ENCODE measurements around the gene ZFP57. TPM values are rescaled to one million over a fixed set of nuclear protein-coding genes. Genes with fewer than 3 reads are reported as not detected.

The ZFP57 gene
- total RNA-seq, 1 experiment from 2014 or later, result 6.4 TPM

DNA sequence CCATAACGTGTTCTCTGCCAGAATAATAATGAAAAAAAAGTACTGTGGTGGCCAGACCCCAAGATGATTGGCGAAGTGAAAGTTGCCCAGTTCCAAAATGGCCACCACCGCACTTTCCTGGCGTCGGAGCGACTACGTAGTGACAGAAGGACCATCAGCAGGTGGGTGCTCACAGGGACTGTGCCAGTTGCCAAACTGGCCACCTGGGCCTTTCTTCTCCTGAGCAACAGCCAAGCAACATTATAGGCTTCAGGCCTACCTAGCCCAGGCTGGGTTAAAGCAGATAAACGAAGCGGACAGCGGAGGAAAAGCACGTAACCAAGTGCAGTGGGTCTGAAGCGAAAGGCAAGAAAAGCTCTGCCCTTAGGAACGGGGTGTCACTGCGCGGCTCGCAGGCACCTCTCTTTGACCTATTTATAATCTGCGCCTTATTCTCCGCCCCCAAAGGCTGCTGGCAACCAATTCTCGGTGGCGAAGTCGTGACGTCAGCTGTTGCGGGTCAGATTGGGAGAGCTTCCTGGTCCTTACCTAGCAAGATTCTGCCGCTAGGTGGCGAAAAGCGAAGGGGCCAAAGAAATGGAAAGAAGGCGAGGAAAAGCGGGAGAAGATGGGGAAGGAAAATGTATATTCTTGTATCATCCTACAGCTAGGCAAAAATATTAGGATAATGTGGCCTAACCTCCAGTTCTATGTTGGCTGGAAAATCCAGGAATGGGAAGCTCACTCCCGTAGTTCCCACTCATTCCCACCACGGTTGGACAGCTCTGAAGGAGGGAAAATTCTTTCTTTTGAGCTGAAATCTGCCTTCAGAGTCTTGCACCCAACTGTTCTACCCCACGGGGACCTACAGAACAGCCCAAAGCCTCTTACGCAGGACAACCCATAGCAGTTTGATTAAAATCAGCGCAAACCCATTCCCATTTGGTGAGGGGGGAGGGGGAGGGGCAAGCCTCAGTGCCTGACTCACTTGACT, 31.0 kb downstream of the ZFP57 start:
- no peaks in the 10 kb centered on the region for H3K36me3 Mint-ChIP-seq
- H3K27me3 Mint-ChIP-seq (ENCODE audit: low read depth), result no peaks in the 10 kb centered on the region
- DNase-seq (ENCODE audit: low spot score) (peak; percentile 99), ATAC-seq (peak; percentile 89)
- POLR2A ChIA-PET, result interaction anchor here (0.9 to 2.1 kb wide), 10 partner anchors 11 to 109 kb away, joined by 3 to 20 read pairs (median 8); partner anchors contain the start of genes GABBR1 and ZFP57
- TF ChIP-seq CREM (CRISPR knock-in tag; IDR thresholded peaks at IDR 0.05), result peak; percentile 90
- TF ChIP-seq, protein P1, sequence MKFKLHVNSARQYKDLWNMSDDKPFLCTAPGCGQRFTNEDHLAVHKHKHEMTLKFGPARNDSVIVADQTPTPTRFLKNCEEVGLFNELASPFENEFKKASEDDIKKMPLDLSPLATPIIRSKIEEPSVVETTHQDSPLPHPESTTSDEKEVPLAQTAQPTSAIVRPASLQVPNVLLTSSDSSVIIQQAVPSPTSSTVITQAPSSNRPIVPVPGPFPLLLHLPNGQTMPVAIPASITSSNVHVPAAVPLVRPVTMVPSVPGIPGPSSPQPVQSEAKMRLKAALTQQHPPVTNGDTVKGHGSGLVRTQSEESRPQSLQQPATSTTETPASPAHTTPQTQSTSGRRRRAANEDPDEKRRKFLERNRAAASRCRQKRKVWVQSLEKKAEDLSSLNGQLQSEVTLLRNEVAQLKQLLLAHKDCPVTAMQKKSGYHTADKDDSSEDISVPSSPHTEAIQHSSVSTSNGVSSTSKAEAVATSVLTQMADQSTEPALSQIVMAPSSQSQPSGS (CRISPR knock-in tag; IDR thresholded peaks at IDR 0.05; ENCODE audit: borderline replicate concordance, low read depth), result no peak
- TF ChIP-seq, protein P2, sequence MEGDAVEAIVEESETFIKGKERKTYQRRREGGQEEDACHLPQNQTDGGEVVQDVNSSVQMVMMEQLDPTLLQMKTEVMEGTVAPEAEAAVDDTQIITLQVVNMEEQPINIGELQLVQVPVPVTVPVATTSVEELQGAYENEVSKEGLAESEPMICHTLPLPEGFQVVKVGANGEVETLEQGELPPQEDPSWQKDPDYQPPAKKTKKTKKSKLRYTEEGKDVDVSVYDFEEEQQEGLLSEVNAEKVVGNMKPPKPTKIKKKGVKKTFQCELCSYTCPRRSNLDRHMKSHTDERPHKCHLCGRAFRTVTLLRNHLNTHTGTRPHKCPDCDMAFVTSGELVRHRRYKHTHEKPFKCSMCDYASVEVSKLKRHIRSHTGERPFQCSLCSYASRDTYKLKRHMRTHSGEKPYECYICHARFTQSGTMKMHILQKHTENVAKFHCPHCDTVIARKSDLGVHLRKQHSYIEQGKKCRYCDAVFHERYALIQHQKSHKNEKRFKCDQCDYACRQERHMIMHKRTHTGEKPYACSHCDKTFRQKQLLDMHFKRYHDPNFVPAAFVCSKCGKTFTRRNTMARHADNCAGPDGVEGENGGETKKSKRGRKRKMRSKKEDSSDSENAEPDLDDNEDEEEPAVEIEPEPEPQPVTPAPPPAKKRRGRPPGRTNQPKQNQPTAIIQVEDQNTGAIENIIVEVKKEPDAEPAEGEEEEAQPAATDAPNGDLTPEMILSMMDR (IDR thresholded peaks at IDR 0.05), result peak; percentile 73
- TF ChIP-seq, protein P3, sequence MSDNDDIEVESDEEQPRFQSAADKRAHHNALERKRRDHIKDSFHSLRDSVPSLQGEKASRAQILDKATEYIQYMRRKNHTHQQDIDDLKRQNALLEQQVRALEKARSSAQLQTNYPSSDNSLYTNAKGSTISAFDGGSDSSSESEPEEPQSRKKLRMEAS (CRISPR knock-in tag; IDR thresholded peaks at IDR 0.05), result peak; percentile 61
- peak; percentile 40 for TF ChIP-seq NFYB (CRISPR knock-in tag; conservative IDR thresholded peaks at IDR 0.05; ENCODE audit: low read depth)
- TF ChIP-seq CREB1 (CRISPR knock-in tag; IDR thresholded peaks at IDR 0.05), result no peak
- TF ChIP-seq SP1 (CRISPR knock-in tag; conservative IDR thresholded peaks at IDR 0.05), result peak; percentile 72
- peak; percentile 34; the same call in 1 of the 2 replicates for TF ChIP-seq FOXP1 (CRISPR knock-in tag; IDR thresholded peaks at IDR 0.05; ENCODE audit: borderline replicate concordance)
- TF ChIP-seq, protein P4, sequence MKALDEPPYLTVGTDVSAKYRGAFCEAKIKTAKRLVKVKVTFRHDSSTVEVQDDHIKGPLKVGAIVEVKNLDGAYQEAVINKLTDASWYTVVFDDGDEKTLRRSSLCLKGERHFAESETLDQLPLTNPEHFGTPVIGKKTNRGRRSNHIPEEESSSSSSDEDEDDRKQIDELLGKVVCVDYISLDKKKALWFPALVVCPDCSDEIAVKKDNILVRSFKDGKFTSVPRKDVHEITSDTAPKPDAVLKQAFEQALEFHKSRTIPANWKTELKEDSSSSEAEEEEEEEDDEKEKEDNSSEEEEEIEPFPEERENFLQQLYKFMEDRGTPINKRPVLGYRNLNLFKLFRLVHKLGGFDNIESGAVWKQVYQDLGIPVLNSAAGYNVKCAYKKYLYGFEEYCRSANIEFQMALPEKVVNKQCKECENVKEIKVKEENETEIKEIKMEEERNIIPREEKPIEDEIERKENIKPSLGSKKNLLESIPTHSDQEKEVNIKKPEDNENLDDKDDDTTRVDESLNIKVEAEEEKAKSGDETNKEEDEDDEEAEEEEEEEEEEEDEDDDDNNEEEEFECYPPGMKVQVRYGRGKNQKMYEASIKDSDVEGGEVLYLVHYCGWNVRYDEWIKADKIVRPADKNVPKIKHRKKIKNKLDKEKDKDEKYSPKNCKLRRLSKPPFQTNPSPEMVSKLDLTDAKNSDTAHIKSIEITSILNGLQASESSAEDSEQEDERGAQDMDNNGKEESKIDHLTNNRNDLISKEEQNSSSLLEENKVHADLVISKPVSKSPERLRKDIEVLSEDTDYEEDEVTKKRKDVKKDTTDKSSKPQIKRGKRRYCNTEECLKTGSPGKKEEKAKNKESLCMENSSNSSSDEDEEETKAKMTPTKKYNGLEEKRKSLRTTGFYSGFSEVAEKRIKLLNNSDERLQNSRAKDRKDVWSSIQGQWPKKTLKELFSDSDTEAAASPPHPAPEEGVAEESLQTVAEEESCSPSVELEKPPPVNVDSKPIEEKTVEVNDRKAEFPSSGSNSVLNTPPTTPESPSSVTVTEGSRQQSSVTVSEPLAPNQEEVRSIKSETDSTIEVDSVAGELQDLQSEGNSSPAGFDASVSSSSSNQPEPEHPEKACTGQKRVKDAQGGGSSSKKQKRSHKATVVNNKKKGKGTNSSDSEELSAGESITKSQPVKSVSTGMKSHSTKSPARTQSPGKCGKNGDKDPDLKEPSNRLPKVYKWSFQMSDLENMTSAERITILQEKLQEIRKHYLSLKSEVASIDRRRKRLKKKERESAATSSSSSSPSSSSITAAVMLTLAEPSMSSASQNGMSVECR (CRISPR knock-in tag; IDR thresholded peaks at IDR 0.05; ENCODE audit: borderline replicate concordance), result peak; percentile 33; the same call in 1 of the 2 replicates
- no peak for TF ChIP-seq HMGA2 (CRISPR knock-in tag; IDR thresholded peaks at IDR 0.05)
- peak overlapping the region; percentile 99 for H3K27ac Mint-ChIP-seq
- CTCF ChIA-PET, result interaction anchor here (0.6 to 12.0 kb wide), 45 partner anchors 10 to 452 kb away, joined by 3 to 531 read pairs (median 5); partner anchors contain the start of genes GABBR1, MOG, OR12D3 and POLR1H
- H3K4me3 Mint-ChIP-seq, result peak overlapping the region; percentile 85
- peaks cover 36% of the 10 kb centered on the region for H3K4me1 Mint-ChIP-seq
- H3K9me3 Mint-ChIP-seq, result no peaks in the 10 kb centered on the region

DNA sequence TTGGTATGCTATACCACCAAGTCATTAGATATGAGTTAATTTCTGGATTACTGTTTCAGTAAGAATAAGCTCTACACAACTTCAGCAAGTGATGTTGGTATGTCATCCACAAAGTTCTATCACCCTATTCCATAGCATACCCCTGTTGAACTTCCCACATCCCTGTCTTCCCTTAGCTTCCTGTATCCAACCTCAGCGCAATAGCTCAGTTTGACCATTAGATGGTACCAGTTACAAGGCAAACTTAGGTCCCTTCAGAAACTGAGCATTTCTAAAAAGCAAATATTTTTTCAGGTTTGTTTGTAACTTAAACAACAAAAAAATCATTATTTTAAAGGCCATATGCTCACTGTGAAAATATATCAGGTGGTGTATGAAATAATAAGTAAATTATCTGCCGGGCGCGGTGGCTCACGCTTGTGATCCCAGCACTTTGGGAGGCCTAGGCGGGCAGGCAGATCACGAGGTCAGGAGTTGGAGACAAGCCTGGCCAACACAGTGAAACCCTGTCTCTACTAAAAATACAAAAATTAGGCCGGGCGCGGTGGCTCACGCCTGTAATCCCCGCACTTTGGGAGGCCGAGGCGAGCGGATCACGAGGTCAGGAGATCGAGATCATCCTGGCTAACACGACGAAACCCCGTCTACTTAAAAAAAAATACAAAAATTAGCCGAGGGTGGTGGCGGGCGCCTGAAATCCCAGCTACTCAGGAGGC, 32.9 kb downstream of the ZFP57 start:
- TF ChIP-seq, protein P5, sequence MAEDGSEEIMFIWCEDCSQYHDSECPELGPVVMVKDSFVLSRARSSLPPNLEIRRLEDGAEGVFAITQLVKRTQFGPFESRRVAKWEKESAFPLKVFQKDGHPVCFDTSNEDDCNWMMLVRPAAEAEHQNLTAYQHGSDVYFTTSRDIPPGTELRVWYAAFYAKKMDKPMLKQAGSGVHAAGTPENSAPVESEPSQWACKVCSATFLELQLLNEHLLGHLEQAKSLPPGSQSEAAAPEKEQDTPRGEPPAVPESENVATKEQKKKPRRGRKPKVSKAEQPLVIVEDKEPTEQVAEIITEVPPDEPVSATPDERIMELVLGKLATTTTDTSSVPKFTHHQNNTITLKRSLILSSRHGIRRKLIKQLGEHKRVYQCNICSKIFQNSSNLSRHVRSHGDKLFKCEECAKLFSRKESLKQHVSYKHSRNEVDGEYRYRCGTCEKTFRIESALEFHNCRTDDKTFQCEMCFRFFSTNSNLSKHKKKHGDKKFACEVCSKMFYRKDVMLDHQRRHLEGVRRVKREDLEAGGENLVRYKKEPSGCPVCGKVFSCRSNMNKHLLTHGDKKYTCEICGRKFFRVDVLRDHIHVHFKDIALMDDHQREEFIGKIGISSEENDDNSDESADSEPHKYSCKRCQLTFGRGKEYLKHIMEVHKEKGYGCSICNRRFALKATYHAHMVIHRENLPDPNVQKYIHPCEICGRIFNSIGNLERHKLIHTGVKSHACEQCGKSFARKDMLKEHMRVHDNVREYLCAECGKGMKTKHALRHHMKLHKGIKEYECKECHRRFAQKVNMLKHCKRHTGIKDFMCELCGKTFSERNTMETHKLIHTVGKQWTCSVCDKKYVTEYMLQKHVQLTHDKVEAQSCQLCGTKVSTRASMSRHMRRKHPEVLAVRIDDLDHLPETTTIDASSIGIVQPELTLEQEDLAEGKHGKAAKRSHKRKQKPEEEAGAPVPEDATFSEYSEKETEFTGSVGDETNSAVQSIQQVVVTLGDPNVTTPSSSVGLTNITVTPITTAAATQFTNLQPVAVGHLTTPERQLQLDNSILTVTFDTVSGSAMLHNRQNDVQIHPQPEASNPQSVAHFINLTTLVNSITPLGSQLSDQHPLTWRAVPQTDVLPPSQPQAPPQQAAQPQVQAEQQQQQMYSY (CRISPR knock-in tag; IDR thresholded peaks at IDR 0.05), result no peak
- peak; percentile 57; the same call in 1 of the 2 replicates for TF ChIP-seq ZNF121 (CRISPR knock-in tag; IDR thresholded peaks at IDR 0.05)
- CTCF ChIA-PET, result interaction anchor here (0.6 to 12.0 kb wide), 25 partner anchors 9 to 366 kb away, joined by 3 to 531 read pairs (median 5); partner anchors contain the start of genes GABBR1, MOG and ZFP57
- Mint-ChIP-seq H3K4me3 (no peak overlapping the region), H3K36me3 (no peaks in the 10 kb centered on the region), H3K4me1 (peaks cover 26% of the 10 kb centered on the region), H3K27me3 (ENCODE audit: low read depth) (no peaks in the 10 kb centered on the region), H3K27ac (no peak overlapping the region), H3K9me3 (no peaks in the 10 kb centered on the region)
- peak; percentile 34 for ATAC-seq
- no peak for DNase-seq (ENCODE audit: low spot score)
- POLR2A ChIA-PET, result interaction anchor here (0.5 kb wide), 1 partner anchor 13 kb away, joined by 3 read pairs; no protein-coding TSS in a partner anchor

All from WTC11 (cell line).